GM12874 (cell line): ENCODE measurements around the gene HOXD8.

Experiments used
- CTCF ChIP-seq: IDR thresholded peaks from 2 replicates; pipeline ENCODE4 v1.5.1; 2011; ENCODE audit warnings: low read depth, mild to moderate bottlenecking, control low read depth, low read length, moderate library complexity; ENCODE audit not compliant: insufficient read depth

The HOXD8 gene

GRCh38 chr2:176172007-176172894, 42.7 kb downstream of the HOXD8 start:
- no peak for TF ChIP-seq CTCF

GRCh38 chr2:176172895-176173566, 43.5 kb downstream of the HOXD8 start:
- no peak for TF ChIP-seq CTCF

- no peak for TF ChIP-seq CTCF
Observed at GRCh38 chr2:176173567-176174381, 44.3 kb downstream of the HOXD8 start.

GRCh38 chr2:176174382-176174823, 44.9 kb downstream of the HOXD8 start:
- TF ChIP-seq CTCF, result no peak

- TF ChIP-seq CTCF, result no peak
Observed at GRCh38 chr2:176174824-176175708, 45.6 kb downstream of the HOXD8 start.

- no peak for TF ChIP-seq CTCF
Observed at GRCh38 chr2:176175709-176176607, 46.5 kb downstream of the HOXD8 start.
